Glomerular visceral epithelial cell (primary cell): ENCODE results near the gene SESN2.
A peak's percentile ranks its signal among the peaks of the same experiment; 100 is the strongest.

ENCODE experiments used
- DNase-seq: peaks from one replicate; pipeline ENCODE4 v3.0.0-alpha.2; 2016; ENCODE audit errors: extremely low spot score

SESN2 gene, protein sequence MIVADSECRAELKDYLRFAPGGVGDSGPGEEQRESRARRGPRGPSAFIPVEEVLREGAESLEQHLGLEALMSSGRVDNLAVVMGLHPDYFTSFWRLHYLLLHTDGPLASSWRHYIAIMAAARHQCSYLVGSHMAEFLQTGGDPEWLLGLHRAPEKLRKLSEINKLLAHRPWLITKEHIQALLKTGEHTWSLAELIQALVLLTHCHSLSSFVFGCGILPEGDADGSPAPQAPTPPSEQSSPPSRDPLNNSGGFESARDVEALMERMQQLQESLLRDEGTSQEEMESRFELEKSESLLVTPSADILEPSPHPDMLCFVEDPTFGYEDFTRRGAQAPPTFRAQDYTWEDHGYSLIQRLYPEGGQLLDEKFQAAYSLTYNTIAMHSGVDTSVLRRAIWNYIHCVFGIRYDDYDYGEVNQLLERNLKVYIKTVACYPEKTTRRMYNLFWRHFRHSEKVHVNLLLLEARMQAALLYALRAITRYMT

DNA sequence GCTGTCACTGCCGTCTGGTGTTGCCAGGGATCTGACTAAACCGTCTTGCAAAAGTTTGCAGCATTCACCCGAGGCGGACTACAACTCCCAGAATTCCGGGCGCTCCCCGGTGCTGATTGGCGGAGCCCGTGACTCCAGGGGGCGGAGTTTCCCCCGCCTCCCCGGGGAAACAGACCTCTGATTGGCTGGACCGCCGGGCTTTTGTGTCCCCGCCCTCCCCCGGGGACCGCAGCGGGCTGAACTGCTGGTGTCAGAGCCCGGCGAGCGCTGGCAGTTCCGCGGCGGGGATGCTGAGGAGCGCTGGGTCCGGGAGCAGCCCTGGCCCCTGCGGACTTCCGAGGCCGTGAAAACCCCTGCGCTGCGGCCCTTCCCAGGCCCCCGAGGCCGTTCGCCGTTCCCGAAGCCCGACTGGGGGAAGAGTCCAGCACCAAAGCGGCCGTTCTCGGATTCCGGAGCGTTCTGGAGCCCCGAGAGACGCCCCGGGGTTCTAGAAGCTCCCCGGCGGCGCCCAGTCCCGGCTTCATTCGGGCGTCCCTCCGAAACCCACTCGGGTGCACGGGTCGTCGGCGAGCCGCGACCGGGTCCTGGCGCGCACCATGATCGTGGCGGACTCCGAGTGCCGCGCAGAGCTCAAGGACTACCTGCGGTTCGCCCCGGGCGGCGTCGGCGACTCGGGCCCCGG, at the start of gene SESN2:
Gene SESN2, plus strand, starts transcription at position 267 of the 682 bp plus-strand sequence. Its CDS starts 330 bp downstream, at position 597.
- peak; percentile 98 for DNase-seq

GRCh38 chr1:28209700-28210099, 49.6 kb upstream of the SESN2 start:
- DNase-seq = no peak

DNA sequence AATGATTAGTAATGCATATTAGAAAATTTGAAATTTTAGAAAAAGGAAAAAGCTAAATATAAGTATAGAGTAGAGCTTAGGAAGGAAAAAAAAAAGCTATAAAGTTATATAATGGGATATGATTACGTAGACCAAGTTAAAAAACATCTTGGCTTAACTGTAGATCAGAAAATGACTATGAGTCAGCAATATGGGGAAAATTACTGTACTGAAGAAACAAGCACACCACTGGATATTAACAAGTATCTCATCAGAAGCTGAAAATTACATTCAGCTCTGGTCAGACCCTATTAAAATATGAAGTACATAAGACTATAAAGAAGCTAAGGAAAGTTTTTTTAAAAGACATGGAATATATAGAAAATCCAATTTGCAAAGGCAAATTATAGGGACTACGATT, 46.0 kb upstream of the SESN2 start:
- no peak for DNase-seq

- no peak for DNase-seq
Measured at GRCh38 chr1:28229089-28229488, 30.2 kb upstream of the SESN2 start.

- no peak for DNase-seq
Measured at GRCh38 chr1:28229996-28230395, 29.3 kb upstream of the SESN2 start.

DNA sequence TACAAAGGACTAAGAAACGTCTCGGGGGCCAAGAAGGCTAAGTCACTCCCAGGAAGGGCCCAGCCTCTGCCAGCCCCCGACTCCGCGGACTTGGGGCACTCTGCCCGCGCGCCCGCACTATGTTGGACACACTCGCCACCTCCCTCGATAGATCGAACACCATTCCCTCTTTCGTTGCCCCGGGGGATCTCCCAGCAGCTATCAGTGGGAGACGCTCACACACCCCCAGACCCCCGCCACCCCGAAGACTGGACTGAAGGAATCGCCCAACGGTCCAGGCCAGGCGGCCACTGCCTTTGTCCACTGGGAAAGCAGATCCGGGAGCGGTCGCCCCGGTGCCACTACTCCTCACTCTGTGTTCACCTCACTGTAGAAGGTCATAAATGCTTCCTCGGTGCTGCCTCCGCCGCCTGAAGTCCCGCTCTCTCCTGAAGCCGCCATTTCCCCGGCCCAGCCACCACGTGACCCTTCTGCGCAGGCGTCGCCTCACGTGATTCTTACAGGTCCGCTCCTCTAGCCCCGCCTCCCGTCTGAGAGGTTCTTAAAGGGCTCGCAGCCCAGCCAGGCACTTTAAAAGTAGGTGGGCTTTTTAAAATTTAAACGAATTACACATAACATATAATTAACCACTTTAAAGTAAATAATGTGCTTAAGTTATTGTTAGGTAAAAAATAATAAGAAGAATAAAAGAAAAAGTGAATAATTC, 26.6 kb upstream of the SESN2 start, which contains the start of gene DNAJC8:
Gene DNAJC8, minus strand, starts transcription at position 472 of the 706 bp plus-strand sequence. Its CDS starts 31 bp downstream, at position 441.
- peak; percentile 90 for DNase-seq

- DNase-seq = no peak
Measured at GRCh38 chr1:28233264-28233606, 26.1 kb upstream of the SESN2 start.

GRCh38 chr1:28235755-28236655, 23.3 kb upstream of the SESN2 start, which contains the start of gene ATP5IF1:
Gene ATP5IF1 (plus strand): TSS chr1:28236124. CDS start chr1:28236184, 60 bp downstream.
- peak; percentile 97 for DNase-seq

GRCh38 chr1:28236656-28237322, 22.5 kb upstream of the SESN2 start:
- DNase-seq = no peak

DNA sequence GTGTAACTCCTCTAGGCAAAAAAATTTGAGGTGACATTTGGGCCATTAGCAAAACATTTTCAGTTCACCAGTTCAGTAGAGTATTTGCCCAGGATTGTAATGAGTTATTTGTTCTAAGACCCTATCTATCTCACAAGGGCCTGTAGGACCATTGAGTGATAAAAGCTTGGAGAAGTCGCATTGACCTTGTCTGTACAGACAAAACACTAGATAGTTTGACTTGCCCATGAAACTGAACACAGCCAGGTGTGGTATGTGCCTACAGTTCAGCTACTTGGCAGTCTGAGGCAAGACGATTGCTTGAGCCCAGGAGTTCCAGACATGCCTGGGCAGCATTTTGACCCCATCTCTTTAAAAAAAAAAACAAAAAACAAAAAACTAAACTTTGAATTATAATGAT, 20.3 kb upstream of the SESN2 start:
- no peak for DNase-seq

DNA sequence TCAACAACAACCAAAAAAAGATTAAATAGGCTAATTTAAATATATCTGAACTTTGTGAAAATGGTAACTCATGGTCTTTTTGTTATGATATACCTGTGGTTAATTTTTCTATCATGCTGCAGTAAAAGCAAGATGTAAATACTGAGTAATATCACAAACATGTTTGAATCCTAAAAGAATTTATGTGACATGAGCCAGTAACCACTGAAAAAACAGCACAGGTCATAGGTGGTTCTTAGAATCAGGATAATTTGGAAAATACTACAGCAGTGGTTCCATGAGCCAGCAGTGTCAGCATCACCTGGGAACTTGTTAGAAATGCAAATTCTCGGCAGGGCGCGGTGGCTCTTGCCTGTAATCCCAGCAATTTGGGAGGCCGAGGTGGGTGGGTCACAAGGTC, 19.3 kb upstream of the SESN2 start:
- no peak for DNase-seq

GRCh38 chr1:28241638-28242241, 17.6 kb upstream of the SESN2 start:
- DNase-seq = no peak

GRCh38 chr1:28243685-28244311, 15.5 kb upstream of the SESN2 start:
- DNase-seq = no peak

DNA sequence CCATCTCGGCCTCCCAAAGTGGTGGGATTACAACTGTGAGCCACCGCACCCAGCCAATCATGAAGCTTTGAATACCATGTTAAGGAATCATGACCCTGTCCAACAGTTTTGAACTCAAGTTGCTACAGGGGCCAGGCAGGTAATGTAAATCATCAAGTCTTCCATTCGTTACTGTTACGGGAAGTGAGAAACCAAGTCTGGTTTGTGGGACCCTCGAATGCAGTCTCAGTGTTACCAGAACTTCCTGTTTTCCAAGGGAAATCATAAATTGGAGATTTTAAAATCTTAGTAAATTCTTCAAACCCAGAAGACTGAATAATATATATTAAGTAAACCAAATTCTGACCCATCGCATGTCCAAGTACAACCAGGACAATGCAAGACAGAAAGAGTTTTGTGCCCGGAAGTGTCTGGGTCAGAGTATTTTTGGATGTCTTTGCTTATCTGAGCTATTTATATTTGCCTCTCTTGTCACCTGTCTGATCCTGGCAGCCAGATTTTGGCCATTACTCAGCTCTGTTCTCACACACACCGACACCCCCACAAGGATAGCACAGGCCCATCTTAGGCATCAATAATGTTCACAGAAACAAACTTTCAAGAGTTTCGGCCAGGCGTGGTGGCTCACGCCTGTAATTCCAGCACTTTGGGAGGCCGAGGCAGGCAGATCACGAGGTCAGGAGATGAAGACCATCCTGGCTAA, 14.6 kb upstream of the SESN2 start:
- DNase-seq = no peak

GRCh38 chr1:28246427-28246832, 12.9 kb upstream of the SESN2 start:
- peak; percentile 68 for DNase-seq

DNA sequence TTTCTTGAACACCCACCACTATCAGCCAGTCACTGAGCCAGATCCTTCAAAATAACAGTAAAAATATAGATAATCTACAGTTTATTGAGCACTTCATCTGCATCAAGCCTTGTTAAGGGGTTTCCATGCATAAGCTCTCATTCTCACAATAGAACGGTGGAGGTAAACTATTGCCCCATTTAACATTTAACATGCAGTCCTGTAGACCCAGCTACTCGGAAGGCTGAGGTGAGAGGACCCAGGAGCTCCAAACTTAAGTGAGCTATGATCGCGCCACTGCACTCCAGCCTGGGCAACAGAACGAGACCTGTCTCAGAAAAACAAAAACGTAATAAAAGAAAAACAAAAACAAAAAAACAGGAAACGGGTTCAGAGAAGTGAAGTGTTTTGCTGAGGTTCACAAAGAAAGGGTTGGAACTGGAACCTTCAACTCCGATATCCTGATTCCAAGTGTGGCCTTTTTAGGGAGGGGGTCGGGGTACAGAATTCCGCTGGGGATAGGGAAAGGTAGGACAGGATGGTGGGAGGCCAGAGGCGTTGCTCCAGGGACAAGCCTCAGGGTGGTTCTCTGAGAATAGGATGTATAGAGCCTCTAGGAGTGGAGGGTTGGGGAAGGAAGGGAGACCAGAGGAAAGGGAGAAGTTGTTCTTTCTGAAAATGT, 11.6 kb upstream of the SESN2 start:
- DNase-seq = no peak

DNA sequence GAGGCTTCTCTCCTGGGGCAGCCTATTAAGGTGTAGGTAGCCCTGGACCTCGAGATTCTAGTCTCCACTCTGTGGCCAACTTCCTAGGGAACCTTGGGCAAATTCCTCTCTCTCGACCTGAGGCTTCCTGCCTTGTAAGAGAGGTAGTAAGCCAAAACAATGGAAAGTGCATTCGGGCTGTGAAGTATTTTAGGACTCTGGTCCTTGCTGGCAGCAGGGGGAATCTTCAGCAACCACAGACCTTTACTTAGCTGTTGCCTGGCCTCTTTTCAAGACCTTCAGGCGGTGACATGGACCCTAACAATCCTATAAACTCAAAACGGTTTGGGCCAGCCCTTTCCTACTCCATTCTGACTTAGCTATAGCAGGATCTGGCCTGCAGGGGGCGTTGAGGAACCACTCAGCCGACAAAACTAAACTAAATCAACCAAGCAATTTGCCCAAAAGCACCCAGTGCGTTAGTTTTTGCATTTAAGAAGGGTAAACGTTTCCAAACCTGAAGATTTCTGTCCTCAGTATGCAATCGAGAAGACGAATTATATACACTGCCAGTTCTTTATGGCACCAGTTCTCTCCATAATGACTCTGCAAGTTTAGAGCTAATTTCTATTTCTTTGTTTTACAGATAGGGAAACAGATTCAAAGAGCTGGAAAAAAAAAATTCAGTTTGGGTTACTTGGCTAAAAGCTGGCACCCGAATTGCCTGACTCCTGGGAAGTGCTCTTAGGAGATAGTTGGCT, 10.9 kb upstream of the SESN2 start:
- DNase-seq = peak; percentile 82
